ENCODE data around the gene SIGMAR1.
A peak's percentile ranks its signal among the peaks of the same experiment; 100 is the strongest.

SIGMAR1 gene

DNA sequence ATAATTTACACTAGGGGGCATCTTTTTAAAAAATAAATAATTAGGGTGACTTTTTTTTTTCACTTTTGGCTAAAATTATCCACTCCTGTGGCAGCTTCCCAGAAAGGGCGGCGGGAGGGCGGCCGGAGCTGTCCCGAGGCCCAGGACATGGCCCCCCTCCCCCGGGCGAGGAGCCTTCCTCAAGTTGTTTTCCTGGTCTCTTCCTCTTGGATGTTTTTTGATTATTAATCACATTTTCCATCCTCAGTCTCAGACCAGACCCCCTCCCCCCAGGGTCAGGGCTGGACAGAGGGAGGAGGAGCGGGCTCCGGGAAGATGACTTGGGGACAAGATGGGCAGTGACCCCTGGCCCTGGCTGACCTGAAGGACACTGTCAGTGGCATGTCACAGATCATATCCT lies 43.4 kb downstream of the SIGMAR1 start:
- no peak for TF ChIP-seq TAF1 (IDR thresholded peaks at IDR 0.05; ENCODE audit: low read depth)
- TF ChIP-seq EGR1 (IDR thresholded peaks at IDR 0.05), result no peak
- no peak for TF ChIP-seq NFIC (IDR thresholded peaks at IDR 0.05)
- TF ChIP-seq, protein P1, sequence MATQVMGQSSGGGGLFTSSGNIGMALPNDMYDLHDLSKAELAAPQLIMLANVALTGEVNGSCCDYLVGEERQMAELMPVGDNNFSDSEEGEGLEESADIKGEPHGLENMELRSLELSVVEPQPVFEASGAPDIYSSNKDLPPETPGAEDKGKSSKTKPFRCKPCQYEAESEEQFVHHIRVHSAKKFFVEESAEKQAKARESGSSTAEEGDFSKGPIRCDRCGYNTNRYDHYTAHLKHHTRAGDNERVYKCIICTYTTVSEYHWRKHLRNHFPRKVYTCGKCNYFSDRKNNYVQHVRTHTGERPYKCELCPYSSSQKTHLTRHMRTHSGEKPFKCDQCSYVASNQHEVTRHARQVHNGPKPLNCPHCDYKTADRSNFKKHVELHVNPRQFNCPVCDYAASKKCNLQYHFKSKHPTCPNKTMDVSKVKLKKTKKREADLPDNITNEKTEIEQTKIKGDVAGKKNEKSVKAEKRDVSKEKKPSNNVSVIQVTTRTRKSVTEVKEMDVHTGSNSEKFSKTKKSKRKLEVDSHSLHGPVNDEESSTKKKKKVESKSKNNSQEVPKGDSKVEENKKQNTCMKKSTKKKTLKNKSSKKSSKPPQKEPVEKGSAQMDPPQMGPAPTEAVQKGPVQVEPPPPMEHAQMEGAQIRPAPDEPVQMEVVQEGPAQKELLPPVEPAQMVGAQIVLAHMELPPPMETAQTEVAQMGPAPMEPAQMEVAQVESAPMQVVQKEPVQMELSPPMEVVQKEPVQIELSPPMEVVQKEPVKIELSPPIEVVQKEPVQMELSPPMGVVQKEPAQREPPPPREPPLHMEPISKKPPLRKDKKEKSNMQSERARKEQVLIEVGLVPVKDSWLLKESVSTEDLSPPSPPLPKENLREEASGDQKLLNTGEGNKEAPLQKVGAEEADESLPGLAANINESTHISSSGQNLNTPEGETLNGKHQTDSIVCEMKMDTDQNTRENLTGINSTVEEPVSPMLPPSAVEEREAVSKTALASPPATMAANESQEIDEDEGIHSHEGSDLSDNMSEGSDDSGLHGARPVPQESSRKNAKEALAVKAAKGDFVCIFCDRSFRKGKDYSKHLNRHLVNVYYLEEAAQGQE (IDR thresholded peaks at IDR 0.05; ENCODE audit: low read depth), result no peak
- no peak for TF ChIP-seq ZBTB7A (IDR thresholded peaks at IDR 0.05; ENCODE audit: low read depth)
- TF ChIP-seq, protein P2, sequence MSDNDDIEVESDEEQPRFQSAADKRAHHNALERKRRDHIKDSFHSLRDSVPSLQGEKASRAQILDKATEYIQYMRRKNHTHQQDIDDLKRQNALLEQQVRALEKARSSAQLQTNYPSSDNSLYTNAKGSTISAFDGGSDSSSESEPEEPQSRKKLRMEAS (IDR thresholded peaks at IDR 0.05), result no peak
- no peak for TF ChIP-seq FOXM1 (IDR thresholded peaks at IDR 0.05; ENCODE audit: borderline replicate concordance, low read depth)
- TF ChIP-seq RAD21 (IDR thresholded peaks at IDR 0.05; ENCODE audit: low read depth), result no peak
- TF ChIP-seq YY1 (IDR thresholded peaks at IDR 0.05; ENCODE audit: low read depth), result no peak
- TF ChIP-seq CREB1 (IDR thresholded peaks at IDR 0.05; ENCODE audit: low read depth), result no peak
- TF ChIP-seq TCF12 (IDR thresholded peaks at IDR 0.05; ENCODE audit: low read depth), result no peak
- TF ChIP-seq, protein P3, sequence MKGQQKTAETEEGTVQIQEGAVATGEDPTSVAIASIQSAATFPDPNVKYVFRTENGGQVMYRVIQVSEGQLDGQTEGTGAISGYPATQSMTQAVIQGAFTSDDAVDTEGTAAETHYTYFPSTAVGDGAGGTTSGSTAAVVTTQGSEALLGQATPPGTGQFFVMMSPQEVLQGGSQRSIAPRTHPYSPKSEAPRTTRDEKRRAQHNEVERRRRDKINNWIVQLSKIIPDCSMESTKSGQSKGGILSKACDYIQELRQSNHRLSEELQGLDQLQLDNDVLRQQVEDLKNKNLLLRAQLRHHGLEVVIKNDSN (IDR thresholded peaks at IDR 0.05), result no peak
- no peak for TF ChIP-seq EP300 (IDR thresholded peaks at IDR 0.05; ENCODE audit: borderline replicate concordance)
- TF ChIP-seq TEAD4 (IDR thresholded peaks at IDR 0.05), result no peak
- TF ChIP-seq CEBPB (IDR thresholded peaks at IDR 0.05), result no peak

DNA sequence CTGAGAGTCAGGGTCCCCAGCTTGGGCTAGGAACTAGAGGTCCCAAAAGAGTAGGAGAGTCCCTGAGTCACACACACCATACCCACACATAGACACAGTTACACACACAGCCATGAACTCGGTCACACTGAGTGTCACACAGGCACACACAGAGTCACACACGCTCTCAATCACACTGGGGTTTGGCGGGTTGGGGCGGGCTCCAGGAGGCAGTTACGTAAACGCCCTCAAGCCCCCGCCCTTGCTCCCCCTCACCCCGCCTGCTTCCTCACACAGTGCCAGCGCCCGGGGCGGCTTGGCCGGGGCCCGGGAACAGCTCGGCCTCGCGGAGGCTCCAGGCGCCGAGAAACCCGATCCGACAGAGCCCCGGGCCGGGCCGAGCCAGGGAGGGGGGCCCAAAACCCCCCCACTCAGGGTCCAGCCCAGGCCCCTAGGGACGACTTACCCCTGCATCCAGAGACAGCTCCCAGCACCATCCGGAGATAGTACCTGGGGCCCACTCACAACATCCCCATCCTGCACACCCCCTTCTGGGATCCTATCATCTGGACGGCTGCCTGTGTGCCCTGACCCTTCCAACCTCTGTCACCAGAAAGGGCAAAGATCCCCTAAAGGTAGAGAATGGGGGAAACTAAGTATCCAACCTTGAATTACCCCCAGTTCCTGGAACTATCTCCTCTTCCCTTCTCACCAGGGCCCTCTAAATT lies 44.5 kb downstream of the SIGMAR1 start:
- no peak for TF ChIP-seq TCF12 (IDR thresholded peaks at IDR 0.05; ENCODE audit: low read depth)
- TF ChIP-seq, protein P3 (IDR thresholded peaks at IDR 0.05), result no peak

DNA sequence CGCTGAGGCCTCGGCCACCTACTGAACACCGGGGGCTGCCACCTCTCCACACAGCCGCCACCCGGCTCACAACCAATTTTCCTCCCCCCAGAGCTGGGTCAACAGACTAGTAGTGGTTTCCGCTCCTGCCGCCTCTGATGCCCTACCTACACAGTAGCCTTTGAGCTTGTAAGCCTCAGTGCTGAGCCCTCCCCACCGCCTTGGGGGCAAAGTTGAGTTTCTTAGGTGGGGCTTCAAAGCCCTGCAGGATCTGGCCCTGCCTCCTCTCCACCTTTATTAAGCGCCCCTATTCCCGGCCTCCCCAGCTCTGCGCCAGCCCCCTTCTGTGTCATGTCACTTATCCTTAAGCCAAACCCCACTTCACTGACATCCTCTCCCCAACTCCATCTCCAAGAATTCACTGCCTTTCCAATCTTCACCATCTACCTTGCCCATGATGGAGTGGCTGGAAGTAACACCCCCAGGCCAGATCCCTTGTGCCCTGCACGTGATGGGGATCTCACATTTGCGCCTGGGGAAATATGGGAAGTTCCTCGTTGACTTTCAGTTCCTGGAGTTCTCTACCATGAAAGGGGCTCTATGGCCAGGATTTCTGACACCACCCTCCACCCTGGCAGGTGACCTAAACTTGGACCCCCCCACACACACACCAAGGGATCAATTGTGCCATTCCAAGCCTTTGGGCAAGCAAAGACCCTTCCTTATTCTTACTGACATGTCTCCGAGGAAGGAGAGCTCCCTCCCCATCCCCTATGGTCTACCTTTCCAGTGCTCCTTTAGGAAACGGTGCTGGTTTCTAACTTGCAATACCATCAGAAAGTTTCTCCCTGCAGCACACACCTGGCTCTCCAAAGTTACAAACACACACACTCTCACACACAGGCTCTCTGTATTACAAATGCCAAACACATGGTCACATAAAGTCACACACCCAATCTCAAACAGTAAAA lies 45.4 kb downstream of the SIGMAR1 start:
- TF ChIP-seq NFIC (IDR thresholded peaks at IDR 0.05) (no peak), TCF12 (IDR thresholded peaks at IDR 0.05; ENCODE audit: low read depth) (no peak), TEAD4 (IDR thresholded peaks at IDR 0.05) (no peak), RAD21 (IDR thresholded peaks at IDR 0.05; ENCODE audit: low read depth) (no peak), TAF1 (IDR thresholded peaks at IDR 0.05; ENCODE audit: low read depth) (no peak)
- TF ChIP-seq, protein P2 (IDR thresholded peaks at IDR 0.05), result peak; percentile 34; the same call in 1 of the 2 replicates

DNA sequence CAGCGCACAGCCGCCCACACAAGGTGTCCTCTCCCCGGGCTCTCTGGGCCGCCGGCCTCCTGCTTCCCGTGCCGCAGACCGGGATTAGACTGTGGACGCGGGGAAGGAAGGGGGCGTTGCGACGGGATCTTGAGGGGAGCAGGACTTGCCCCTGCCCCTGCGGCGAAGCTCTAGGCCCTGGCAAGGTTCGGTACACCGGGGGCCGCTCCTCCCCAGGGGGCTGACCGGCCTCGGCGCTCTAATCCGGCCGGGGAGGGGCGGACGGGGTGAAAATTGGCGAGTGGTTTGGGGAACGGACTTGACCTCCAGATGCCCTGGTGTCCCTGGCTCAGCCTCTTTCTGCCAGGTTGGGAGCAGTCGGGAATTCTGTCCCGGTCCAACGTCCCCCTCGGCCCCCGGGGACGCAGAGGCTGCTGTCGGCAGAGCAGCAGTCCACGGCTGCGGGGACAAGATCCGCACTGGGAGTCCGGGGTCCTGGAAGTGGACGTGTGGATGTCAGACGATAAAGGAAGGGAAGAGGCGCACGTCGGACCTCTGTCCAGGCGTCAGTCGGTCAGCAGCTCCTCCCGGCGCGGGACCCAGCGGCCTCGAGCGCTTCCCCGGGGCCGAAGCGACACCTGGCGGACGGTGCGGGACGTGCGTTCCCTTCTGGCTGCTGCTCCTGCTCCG lies 46.2 kb downstream of the SIGMAR1 start:
- no peak for TF ChIP-seq CREB1 (IDR thresholded peaks at IDR 0.05; ENCODE audit: low read depth)
- TF ChIP-seq EGR1 (IDR thresholded peaks at IDR 0.05), result no peak
- 0 out of 2 replicates have a peak, but pooled peaks have one; percentile 50 for TF ChIP-seq ZBTB7A (IDR thresholded peaks at IDR 0.05; ENCODE audit: low read depth)
- TF ChIP-seq TEAD4 (IDR thresholded peaks at IDR 0.05), result no peak
- TF ChIP-seq, protein P2 (IDR thresholded peaks at IDR 0.05), result peak; percentile 19; the same call in 1 of the 2 replicates
- no peak for TF ChIP-seq TAF1 (IDR thresholded peaks at IDR 0.05; ENCODE audit: low read depth)
- no peak for TF ChIP-seq NFIC (IDR thresholded peaks at IDR 0.05)
- no peak for TF ChIP-seq FOXM1 (IDR thresholded peaks at IDR 0.05; ENCODE audit: borderline replicate concordance, low read depth)
- TF ChIP-seq YY1 (IDR thresholded peaks at IDR 0.05; ENCODE audit: low read depth), result 0 out of 2 replicates have a peak, but pooled peaks have one; percentile 6
- peak; percentile 91 for TF ChIP-seq RAD21 (IDR thresholded peaks at IDR 0.05; ENCODE audit: low read depth)

DNA sequence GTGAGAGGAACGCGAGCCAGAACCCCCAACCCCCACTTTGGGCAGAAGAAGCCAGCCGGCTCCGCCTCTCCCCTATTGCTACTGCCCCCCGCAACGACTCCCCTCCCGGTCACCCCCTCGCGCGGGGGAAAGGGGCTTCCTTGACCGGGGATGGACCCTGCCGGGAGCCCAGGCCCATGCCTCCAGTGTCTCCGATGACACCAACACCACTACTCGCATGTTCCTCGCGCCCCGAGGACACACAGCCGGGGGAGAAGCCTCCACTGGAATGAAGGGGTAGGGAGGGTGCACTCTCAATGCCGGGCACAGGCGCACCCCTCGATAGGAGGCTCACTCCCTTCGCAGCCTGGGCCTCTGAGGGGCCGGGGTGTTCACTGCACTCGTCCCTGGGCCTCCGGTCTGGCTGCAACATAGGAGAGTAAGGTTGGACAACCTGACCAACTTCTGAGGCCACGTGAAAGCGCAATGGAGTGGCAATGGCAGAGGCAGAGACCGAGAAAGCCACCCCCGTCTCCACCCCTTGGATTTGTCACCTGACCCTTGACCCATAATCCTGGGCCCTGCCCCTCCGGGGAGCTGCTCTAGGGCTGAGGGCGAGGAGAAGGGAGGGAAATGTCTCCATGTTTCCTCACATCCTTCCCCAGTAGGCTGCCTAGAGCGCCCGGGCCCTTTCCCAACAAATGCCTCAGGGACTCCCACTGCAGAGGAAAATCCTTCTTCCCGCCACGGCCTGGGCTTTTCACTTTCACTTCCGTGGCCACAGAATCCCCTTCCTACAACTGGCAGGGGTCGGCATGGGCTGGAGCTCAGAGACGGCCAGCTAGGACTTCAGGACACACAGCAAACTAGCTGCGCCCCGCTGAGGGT lies 47.0 kb downstream of the SIGMAR1 start:
- TF ChIP-seq CEBPB (IDR thresholded peaks at IDR 0.05), result no peak
- TF ChIP-seq, protein P1 (IDR thresholded peaks at IDR 0.05; ENCODE audit: low read depth), result no peak
- TF ChIP-seq TCF12 (IDR thresholded peaks at IDR 0.05; ENCODE audit: low read depth), result no peak
- TF ChIP-seq, protein P3 (IDR thresholded peaks at IDR 0.05), result no peak
- no peak for TF ChIP-seq YY1 (IDR thresholded peaks at IDR 0.05; ENCODE audit: low read depth)
- TF ChIP-seq FOXM1 (IDR thresholded peaks at IDR 0.05; ENCODE audit: borderline replicate concordance, low read depth), result no peak
- TF ChIP-seq TEAD4 (IDR thresholded peaks at IDR 0.05), result no peak
- no peak for TF ChIP-seq EGR1 (IDR thresholded peaks at IDR 0.05)
- TF ChIP-seq CREB1 (IDR thresholded peaks at IDR 0.05; ENCODE audit: low read depth), result no peak
- no peak for TF ChIP-seq EP300 (IDR thresholded peaks at IDR 0.05; ENCODE audit: borderline replicate concordance)
- TF ChIP-seq ZBTB7A (IDR thresholded peaks at IDR 0.05; ENCODE audit: low read depth), result no peak
- TF ChIP-seq TAF1 (IDR thresholded peaks at IDR 0.05; ENCODE audit: low read depth), result no peak
